ENCODE results near the gene UBE2Q2.
"Not testable (repeated sequence)": the region's sequence is repeated elsewhere in the genome, so short reads cannot be mapped to it uniquely, and the experiment has no call there.

UBE2Q2 gene

DNA sequence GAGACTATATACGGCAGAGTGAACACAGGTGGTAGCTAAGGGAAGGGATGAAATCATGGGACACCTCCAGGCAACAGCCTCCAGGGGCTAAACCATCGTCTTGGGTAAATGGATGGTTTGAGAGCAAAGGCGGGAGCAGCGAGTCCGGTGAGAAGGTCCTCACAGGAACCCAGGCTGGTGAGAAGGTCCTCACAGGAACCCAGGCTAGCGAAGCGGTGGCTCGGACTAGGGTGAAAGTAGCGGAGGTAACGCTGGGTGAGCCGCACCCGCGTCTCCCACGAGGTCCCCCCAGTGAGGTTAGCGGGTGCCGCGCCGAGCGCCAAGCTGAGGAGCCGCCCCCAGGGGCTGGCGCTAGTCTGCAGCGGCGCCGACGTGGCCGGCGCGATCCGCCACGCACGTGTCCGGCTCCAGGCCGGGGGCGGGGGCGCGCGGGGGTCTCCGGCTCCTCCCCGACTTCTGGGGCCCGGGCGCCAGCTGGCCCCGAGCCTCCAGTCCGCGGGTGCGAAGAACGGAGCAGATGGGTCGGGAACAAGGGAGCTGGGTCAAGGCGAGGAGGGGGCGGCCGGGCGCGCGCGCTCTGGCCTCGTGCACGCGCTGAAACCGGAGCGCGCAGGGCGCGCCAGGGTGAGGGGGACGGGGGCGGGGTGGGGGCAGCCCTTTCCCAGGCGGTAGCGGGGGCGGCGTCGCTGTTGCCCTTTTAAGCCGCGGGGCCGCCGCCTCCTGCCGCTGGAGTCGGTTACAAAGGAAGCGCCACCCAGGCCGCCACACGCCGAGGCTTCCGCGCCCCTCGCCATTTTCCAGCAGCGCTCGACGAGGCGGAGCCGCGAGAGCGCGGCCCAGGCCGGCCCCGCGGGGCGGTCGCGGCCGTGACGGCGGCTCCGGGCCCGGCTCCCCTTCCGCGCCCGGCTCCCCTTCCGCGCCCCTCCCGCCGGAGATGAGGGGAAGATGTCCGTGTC lies at the start of gene UBE2Q2:
Gene UBE2Q2, plus strand, starts transcription at position 726 of the 956 bp plus-strand sequence. Its CDS starts 220 bp downstream, at position 946.
- peak; percentile 70 for DNase-seq

DNA sequence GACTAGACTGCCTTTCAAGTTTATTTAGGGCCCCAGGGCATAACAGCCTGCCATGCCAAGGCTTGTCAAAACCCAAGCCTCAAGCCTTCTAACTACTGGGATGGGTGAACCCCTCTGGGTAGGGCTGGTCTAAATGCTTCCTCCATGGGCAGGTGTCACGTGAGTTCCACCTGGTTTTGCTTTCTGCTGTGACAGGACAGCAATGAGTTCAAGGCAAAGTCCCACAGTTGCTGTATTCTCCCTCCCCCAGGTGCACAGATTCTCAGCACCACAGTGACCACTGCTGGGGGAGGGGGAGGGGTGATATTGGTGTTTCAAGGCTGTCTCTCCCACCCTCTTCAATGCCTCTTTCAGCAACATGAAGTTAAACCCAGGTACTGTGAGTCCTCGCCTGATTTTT lies 46.9 kb upstream of the UBE2Q2 start:
- no peak for DNase-seq

DNA sequence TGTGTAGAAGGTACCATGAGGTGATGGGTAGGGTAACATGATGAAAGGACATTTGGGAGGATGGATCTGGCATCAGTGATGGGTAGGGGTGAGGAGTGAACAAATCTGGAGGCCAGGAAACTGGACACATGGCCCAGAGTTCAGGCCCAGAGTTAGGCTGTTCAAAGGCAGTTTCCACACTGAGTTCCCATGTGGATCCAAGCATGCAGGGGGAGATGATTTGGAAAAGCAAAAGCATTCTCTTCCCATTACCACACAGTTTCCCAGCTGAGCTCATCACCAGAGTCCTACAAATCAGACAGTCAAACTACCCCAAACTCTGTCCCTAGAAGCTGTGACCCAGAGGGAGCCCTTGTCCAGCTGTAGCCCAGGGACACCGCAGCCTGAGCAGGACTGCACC lies 46.1 kb upstream of the UBE2Q2 start:
- DNase-seq, result not testable (repeated sequence)

DNA sequence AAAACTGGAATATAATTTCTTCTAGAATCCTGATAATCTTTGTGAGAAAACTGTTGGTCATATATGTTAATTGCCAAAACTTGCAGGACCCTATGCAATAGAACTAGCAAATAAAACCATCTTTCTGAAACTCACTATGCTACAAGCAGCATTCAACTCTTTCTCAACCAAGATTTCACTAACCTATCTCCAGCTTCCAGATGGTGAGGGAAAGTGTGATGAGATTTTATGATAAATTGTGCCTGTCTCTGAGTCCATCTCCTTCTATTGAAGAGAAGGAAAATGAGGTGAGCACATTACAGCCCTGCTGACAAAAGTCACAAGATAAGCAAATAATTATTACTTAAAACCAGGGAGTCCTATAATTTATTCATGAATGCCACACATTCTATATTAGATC lies 44.1 kb upstream of the UBE2Q2 start:
- DNase-seq, result no peak

DNA sequence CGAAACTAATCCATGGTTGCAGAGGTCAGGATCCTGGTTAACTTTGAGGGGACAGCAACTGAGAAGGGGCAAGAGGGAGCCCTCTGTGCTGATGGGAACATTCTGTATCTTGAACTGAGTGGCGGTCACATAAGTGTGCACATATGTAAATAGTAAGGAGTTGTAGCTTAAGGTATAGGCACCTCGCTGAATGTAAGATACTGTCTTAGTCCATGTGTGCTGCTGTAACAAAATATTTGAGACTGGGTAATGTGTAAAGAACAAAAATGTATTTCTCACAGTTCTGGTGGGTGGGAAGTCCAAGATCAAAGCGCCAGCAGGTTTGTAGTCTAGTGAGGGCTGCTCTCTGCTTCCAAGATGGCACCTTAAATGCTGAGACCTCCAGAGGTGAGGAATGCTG lies 42.8 kb upstream of the UBE2Q2 start:
- not testable (repeated sequence) for DNase-seq

DNA sequence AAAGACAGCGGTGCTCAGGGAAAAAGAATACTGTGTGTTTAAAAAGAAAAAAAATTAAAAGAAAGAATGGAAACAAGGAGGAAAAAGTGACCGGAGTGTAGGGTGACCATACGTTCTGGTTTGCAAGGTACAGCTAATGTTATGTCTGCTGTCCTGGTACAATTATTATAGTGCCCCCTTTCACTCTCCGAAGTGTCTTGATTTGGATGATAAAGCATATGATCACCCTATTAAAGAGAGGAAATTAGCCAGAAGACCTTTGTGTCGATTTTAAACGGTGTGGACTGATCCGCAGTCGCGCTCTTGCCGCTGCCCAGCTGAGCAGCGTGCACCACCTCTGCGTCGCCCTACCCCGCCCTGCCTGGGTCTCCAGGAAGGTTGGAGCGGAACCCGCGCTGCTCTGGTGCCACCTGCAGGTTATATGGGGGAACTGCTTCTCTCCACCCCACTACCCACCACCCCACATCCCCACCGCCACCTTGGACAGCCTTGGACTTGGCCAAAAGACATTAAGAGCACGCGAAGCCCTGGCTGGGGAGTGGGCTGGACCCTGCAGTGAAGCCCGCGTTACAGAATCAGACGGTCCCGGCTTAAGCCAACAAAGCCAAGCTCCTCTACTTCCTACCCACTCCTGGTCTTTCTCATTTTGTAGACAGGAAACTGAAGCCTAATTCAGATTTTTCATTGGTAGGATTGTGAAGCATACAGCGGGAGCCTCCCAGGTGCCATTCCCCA lies 41.2 kb upstream of the UBE2Q2 start:
- DNase-seq, result peak; percentile 56

DNA sequence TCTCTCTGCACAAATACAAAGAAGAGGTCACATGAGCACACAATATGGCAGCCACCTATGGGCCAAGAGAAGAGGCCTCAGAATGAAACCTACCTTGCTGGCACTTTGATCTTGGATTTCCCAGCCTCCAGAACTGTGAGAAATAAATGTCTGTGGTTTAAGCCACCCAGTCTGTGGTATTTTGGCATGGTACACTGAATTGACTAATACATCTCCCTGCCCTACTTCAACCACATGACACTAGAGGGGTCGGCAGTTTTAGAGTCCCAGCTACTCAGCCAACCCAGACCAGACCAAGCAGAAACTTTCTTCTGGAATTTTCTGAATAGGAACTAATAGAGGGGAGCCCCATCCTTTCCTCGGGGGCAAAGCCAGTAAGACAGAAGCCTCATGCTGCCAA lies 35.8 kb upstream of the UBE2Q2 start:
- not testable (repeated sequence) for DNase-seq

DNA sequence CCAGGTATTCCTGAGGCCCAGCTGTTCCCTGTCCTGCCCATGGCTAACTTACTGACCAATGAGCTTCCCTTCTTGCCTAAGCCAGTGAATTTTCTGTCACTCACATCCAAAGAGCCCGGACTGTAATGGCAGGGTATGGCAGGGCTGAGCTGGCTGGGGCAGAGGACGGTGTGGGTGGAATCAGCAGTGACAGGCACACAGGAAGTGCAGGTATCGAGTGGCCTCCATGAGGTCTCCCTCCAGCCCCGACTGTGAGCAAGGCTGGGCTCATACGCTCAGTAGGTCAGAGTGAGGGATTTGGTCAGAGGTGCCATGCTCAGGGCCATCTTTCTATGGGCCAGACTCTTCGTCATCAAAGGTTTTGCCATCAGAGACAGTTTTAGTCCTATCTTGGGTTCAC lies 35.2 kb upstream of the UBE2Q2 start:
- not testable (repeated sequence) for DNase-seq

DNA sequence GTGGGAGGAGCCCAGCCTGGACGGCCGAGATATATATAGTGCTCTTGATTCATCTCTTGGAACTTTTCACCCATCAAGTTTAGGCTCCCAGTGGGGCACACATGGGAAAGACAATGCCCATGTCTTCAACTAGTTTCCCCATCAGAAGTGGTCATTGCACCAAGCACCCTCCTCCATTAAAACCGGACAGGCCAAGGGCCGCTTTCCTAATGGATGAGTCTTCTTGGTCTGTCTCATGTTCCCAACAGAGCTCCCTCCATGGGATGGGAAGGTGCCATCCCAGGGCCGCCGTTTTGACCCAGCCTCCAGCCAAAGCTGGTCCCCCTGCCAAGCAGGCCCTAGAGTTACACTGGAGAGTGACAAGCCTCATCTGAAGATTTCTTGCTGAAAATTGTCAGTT lies 34.7 kb upstream of the UBE2Q2 start:
- no peak for DNase-seq

DNA sequence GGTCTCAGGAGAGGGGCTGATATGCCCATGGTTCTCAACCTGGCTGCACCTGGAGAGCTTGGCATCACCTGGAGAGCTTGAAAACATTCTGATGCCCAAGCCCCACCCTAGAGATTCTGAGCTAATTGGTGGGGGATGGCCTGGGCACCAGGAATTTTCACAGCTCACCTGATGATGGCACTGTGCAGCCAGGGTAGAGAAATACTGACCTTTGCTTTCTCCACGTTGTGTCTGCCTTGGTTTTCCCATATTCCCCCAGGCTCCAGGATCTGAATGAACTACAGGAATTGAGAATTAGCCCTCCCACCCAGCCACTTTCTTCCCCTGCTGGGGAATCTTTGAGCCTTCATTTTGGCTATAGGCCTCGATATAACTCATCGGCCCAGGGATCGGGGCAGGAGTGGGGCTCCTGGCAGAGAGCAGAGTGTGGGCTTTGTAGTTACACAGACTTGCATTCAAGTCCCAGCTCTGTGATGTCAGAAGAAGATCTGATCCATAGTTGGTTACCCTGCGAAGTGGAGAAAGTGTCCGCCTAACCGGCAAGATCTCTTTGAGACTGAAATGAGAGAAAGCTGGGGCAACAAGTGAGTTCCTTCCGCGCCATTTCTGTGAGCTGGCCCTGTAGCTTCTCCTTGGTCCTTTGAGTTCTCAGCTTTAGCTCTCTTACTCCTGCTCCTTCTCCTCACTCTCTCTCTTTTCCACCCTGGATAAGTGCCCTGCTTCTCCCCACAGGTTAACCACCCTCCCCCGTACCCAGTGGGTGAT lies 33.1 kb upstream of the UBE2Q2 start:
- no peak for DNase-seq

DNA sequence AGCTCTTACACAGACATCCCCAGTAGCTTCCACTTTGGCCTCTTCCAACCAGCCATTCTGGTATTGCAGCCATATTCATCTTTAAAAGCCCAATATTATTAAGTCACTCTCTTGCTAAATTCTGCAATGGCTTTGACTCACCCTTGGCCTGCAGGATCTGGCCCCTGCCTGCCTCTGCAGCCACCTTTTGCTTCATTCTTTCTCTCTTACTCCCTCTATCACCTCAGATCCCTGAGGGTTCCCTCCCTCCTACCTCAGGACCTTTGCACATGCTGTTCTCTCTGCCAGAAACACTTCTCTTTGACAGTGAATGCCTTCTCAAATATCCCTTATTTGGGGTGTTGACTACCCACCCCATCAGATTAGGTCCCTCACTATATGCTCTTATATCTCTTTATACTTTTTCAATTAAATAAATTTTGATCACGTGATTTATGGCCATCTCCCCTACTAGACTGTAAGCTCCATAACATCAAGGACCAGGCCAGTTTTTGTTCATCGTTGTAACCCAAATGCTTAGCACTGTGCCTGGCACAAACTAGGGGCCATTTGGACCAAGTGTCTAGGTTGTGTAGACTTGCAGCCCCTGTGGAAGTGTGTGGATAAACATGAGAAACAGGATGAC lies 32.3 kb upstream of the UBE2Q2 start:
- DNase-seq, result no peak

DNA sequence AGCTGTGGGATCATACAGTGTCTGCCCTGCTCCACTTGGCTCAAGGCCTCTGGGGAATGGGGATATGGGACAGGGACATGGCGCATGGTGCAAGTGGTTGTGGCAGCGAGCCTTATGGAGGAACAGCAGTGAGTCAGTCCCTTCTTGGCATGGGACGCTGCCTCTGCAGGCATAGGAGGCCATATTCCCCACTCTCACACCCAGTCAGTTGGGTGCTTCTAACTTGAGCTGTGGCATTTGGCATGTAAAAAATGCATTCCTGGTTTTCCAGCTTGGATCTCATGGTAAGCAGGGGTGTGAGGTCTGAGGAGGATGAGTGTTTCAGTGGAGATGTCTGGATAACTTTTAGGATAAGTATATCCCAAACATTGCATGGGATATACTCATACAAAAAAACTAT lies 31.6 kb upstream of the UBE2Q2 start:
- no peak for DNase-seq

DNA sequence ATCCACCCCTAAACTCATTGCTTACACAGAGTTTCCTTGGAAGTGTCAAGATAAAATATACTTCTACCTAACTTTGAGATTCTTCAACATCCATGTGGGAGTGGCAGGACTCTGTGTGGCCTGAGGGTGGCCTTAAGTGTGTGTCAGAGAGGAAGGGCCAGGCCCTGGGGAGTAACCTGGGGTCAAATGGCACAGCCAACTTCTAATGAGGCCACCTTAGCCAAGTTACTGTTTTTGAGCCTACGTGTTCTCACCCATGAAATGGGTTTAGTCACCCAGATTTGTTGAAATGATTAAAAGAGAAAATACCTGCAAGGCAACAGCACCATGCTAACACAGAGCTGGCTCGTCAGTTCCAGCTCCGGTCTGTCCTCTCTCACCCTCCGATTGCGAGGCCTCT lies 28.5 kb upstream of the UBE2Q2 start:
- no peak for DNase-seq

DNA sequence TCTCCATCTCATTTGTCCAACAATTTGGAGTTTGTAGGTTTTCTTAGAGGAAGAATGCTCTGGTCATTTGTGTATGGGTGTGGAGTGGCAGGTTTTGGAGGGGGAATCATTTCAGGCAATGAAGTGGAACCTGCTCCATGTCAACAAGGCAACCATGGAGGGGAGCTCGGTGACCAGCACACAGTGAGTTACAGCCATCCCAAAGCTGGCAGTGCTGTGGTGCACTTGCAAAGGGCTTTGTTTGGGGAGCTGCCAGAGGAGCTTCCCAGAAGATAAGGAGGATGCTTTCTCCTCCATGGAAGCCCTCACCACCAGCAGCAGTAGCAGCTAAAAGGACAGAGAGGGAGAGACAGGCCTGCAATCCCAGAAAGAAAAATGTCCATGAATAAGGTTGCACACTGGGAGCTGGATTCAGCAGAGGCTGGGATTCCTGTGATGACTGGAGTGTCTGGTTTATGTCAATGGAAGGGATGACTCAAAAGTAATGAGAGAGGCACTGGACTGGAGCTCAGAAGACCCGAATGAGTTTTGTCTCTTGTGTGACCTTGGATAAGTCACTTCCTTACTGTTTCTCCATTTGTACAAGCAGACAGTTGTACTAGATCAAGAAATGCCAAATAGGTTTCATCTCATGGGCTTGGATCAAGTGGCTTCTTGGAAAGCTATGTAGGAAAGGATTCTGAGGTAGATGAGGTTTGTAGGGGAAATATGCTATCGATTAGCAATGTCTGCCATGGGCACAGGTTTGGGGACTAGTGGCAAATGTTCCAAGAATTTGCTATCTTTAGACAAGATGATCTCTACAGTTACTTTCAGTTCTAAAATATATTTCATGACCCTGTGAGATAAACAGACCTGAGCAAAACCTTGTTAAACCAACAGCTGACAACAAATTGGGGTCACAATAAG lies 27.2 kb upstream of the UBE2Q2 start:
- no peak for DNase-seq

DNA sequence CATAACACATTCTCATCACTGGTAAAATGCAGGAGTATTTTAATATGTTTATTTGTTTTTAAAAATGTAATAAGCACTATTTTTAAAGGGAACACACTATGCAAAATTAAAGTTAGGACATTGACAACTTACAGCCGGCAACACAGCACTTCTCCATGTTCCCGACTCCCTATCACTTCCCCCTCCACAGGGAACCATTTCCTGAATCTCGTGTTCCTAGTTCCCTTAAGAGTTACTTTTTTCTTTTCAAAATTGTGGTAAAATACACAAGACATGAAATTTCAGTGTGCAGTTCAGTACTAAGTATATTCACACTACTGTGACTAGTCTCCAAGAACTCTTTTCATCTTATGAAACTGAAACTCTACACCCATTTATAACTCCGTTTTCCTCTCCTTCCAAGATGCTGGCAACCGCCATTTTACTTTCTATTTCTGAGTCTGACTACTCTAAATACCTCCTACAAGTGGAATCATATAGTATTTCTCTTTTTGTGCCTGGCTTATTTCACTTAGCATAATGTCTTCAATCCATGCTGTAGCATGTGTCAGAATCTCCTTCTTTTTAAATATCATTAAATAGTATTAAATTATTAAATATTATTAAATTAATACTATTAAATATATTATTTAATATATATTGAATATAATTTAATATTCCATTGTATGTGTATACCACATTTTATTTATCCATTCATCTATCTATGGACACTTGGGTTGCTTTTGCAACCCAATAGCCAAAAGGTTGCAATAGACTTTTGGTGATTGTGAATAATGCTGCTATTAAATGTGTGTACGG lies 25.9 kb upstream of the UBE2Q2 start:
- no peak for DNase-seq

DNA sequence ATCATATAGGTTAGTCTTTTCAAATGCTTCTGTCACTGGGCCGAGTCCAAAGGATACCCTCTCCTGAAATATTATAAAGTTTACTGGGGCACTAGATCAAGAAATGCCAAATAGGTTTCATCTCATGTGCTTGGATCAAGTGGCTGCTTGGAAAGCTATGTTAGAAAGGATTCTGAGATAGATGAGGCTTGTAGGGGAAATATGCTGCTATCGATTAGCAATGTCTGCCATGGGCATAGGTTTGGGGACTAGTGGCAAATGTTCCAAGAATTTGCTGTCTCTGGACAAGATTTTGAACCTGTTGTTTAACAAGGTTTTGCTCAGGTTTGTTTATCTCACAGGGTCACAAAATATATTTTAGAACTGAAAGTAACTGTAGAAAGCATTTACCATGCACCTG lies 23.0 kb upstream of the UBE2Q2 start:
- no peak for DNase-seq

DNA sequence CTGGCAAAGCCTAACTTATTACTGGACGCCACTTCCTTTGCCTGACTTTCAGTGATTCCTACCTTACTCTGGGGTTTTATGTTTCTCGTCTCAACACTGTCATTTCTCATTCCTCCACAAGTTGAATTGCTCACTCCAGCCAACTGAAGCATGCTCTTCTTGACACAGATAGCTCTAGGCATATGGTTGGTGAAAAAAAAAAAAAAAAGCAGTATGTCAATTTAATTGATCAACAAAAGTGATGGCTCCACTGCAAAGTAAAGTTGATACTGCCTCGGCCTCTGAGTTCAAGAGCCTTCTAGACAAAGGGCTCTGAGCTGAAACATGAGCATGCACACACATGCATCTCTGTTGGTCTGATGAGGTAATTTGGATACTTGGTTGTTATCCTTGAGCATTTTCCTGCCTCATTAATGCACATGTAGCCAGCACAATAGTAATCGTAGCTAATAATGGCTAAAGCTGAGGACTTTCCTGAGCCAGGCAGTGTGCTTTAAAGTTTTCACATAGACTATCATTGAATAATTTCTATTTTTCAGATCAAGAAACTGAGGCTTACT lies 21.4 kb upstream of the UBE2Q2 start:
- no peak for DNase-seq

DNA sequence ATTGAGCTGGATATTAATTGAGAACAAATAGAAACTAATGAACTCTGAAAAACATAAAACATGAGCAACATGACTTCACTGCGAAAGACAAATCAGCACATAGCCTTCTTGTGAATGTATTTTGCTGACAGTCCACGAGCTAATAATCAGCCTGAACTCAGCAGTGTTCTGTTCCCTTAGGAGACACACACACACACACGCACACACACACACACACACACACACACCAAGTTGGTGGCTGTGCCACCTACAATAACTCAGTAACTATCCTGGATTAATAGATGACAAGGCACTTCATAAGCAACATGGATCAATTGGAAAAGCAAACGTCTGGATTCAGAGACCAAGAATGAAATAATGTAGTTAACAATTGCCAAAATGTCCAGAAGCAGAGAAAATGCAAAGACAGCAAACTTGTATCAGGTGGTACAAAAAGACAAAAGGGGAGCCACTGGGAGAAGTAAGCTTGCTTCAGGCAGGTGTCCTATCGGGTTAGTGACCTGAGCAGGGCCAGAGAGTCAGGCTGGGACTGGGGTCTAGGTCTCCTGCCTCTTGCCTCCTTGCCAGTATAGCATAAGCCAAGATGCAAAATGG lies 20.5 kb upstream of the UBE2Q2 start:
- no peak for DNase-seq

DNA sequence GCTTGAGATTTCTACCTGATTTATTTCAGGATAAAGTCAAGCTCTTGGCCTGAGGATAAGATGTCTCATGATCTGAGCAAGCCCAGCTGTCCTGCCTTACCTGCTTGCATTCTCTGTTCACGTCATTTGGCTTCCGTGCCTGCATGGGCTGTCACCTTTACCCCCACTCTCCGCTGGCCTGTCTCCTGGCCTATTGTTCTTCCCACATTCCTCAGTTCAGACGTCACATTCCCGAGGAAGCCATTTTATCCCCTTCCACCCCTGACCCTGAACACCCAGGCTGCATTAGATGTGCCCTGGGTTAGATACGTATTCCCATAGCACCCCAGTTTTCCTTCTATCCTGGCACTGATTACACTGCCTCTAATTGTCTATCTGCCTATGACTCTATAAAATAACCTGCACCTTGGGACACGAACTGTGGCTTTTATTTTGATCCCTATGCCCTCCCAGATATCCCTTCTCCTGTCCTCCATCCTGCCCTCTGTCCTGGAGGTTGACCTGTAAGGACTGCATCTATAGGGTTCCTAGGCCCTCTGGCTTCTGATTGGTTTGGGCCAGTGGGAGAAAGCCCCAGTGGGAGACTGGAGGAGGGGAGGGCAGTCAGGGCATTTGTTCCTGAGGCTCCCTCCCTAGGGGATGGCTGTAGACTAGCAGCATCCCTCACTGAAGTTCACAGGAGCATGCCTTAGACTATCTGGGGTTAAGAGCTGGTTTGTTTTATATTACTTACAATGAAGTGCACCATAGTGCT lies 19.2 kb upstream of the UBE2Q2 start:
- DNase-seq, result no peak
